NCI-H2081 treated with DMSO at 0.1 percent for 48 hours (cell line): ENCODE results near the gene MAST4.

Experiments used
- DNase-seq: peaks from one replicate; lab custom pipeline; 2025; lab: John Stamatoyannopoulos, UW

Gene MAST4

GRCh38 chr5:67211926-67212325 lies 615.7 kb downstream of the MAST4 start:
- DNase-seq = no peak

DNA sequence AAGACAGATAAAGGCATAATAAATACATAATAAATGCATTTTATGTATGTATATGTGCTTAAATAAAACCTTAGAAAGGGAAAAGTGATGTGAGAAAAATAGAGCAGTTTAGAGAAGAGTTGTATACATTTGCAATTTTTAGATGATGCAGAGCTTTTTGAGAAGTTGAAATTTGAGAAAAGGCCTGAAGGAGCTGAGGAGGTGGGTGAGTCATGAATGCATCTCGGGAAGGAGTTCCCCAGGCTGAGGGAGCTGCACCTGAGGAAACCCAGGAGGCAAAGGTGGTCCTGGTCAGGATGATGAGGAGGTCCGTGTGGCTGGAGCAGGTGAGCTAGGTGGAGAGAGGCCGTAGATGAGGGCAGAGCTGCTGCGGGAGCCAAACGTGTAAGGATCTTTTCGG lies 617.8 kb downstream of the MAST4 start:
- DNase-seq = no peak

- DNase-seq = no peak
Observed at GRCh38 chr5:67214707-67215447, 618.7 kb downstream of the MAST4 start.

GRCh38 chr5:67215519-67216471 lies 619.6 kb downstream of the MAST4 start:
- DNase-seq = no peak

DNA sequence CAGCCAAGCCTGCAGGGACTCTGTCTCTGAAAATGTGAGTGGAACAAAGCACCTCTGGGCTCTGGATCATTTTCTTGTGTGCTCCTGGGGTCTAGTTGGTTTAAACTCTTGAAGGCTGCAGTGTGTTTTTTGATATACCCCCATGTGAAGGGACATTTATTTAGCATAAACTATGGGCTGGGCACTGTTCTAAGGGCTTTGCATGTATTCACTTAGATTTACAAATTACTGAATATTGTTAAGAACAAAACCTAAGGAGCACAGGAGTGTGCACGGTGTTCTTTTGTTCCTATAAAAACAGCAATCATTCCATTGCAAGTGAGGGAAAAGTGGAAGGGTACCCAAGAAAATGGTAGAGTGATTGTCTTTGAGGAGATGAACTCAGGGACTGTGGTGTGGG lies 620.4 kb downstream of the MAST4 start:
- no peak for DNase-seq
